Thymus (tissue), 11 donors: ENCODE results near the gene THTPA. TPM values are rescaled to one million over a fixed set of nuclear protein-coding genes. Genes with fewer than 3 reads are reported as not detected.
A peak's percentile ranks its signal among the peaks of the same experiment; 100 is the strongest.

Source experiments
- DNase-seq, 9 donors: peaks; one replicate each; pipeline ENCODE4 v3.0.0-alpha.2; 2013; ENCODE audit warnings: low spot score in 9 of 9, low read depth in 6 of 9, missing footprints in 1 of 9
- H3K27ac ChIP-seq, 2 donors: one replicate each; pipeline ENCODE4 v1.5.1; 2013; ENCODE audit warnings: control low read depth in 1 of 2, low read depth in 1 of 2, low read length in 1 of 2, mild to moderate bottlenecking in 1 of 2, moderate library complexity in 1 of 2
- H3K27me3 ChIP-seq, 2 donors: one replicate each; pipeline ENCODE4 v1.5.1; 2013; ENCODE audit warnings: low read length in 1 of 2; ENCODE audit not compliant: control insufficient read depth in 2 of 2, insufficient read depth in 1 of 2
- H3K36me3 ChIP-seq, 2 donors: one replicate each; pipeline ENCODE4 v1.5.1; 2013; ENCODE audit warnings: low read length in 1 of 2, mild to moderate bottlenecking in 1 of 2, moderate library complexity in 1 of 2; ENCODE audit not compliant: control insufficient read depth in 2 of 2, insufficient read depth in 2 of 2
- H3K4me1 ChIP-seq, 2 donors: one replicate each; pipeline ENCODE4 v1.5.1; 2013; ENCODE audit warnings: low read length in 2 of 2; ENCODE audit not compliant: control insufficient read depth in 2 of 2, insufficient read depth in 2 of 2
- H3K4me3 ChIP-seq, 2 donors: one replicate each; pipeline ENCODE4 v1.5.1; 2013; ENCODE audit warnings: low read length in 2 of 2, control low read depth in 1 of 2, mild to moderate bottlenecking in 1 of 2
- H3K9me3 ChIP-seq, 2 donors: one replicate each; pipeline ENCODE4 v1.5.1; 2013; ENCODE audit warnings: low read length in 1 of 2, mild to moderate bottlenecking in 1 of 2; ENCODE audit not compliant: control insufficient read depth in 2 of 2, insufficient read depth in 1 of 2
- WGBS: extraction: QIAGEN DNeasy Blood & Tissue Kit; methylation state at CpG from one replicate; pipeline ENCODE4 v1.1.7; 2013; 5-methylcytosine and 5-hydroxymethylcytosine counted together
- polyA plus RNA-seq: library from polyadenylated mRNA; stranded (reverse); fragments of 200-250 nt; gene quantifications from one replicate; pipeline ENCODE4 v1.2.3, GENCODE V29; 2013
- total RNA-seq: library from RNA; stranded (reverse); fragments of 120-200 nt; gene quantifications from one replicate; pipeline ENCODE4 v1.2.4, GENCODE V29; 2013
- donor health status: healthy.

Gene THTPA
- total and polyA plus RNA-seq, 2 donors, result 6.7 to 8.8 TPM

DNA sequence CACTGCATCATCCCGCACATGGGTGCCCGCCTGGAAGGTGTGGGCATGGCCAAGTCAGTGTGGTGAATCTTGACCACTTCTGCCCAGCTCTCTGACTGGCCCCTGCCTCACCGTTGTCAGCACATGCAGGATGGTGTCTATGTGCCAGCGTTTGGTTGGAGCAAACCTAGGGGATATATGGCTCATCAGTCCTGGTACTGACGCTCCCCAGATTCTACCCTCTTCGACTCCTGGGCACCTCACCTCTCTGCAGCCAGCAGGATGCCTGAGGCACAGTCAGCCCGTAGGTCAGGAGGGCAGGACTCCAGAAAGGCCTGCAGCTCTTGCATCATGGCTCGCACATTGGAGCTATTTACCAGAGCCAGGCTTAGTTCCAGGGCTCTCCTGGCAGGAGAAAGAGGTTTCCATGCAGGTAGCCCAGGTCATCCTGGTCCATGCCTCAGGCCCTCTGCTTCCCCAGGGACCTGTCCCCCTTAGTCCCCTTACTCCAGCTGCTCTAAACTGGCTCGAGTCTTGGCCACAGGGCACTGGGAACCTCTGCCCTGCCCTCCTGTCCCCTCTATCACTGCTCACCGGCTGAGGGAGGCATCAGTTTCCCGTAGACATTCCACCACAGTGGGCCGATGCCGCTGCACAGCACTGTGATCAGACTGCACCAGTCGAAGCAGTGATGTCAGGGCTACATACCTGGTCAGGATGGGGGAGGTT is 7.6 kb downstream of the THTPA start:
- H3K4me1 ChIP-seq, result peaks cover 9 to 18% of the 10 kb centered on the region in 2 donors
- no peak overlapping the region for H3K4me3 ChIP-seq
- H3K36me3 ChIP-seq, result peaks cover 60 to 67% of the 10 kb centered on the region in 2 donors
- WGBS, result 96% methylated on average over 14 of the region's 14 CpGs
- no peak overlapping the region for H3K27ac ChIP-seq
- no peaks in the 10 kb centered on the region for H3K9me3 ChIP-seq
- H3K27me3 ChIP-seq, result no peaks in the 10 kb centered on the region
- DNase-seq, result no peak

DNA sequence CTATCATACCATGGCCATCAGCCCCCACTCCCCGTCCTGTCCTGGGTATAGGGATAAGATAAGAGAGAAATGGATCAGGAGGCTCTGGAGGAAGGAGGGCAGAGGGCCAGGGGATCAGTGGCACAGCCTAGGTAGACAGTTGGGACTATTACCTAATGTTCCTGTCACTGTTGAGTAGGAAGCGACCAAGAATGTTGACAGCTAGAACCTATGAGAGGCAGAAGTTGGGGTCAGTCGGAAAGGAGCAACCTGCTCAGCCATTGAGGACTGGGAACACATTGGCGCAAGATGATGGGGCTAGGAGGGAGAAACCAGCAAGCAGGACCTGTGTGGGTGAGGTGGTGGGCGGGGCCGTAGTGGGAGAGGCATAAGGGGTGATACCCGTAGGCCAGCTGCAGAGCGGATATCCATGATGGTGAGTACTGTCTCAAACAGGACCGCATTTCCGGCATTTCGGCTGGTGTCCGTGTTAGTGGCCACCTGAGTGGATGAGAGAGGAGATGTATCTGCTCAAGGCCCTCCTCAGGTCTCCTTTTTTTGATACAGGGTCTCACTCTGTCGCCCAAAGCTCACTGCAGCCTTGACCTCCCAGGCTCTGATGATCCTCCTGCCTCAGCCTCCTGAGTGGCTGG is 8.2 kb downstream of the THTPA start:
- H3K4me1 ChIP-seq, result peaks cover 9 to 21% of the 10 kb centered on the region in 2 donors
- peaks cover 54 to 60% of the 10 kb centered on the region in 2 donors for H3K36me3 ChIP-seq
- no peak overlapping the region for H3K27ac ChIP-seq
- 97% methylated on average over 13 of the region's 13 CpGs for WGBS
- H3K27me3 ChIP-seq, result no peaks in the 10 kb centered on the region
- no peak for DNase-seq
- H3K9me3 ChIP-seq, result no peaks in the 10 kb centered on the region
- no peak overlapping the region for H3K4me3 ChIP-seq

DNA sequence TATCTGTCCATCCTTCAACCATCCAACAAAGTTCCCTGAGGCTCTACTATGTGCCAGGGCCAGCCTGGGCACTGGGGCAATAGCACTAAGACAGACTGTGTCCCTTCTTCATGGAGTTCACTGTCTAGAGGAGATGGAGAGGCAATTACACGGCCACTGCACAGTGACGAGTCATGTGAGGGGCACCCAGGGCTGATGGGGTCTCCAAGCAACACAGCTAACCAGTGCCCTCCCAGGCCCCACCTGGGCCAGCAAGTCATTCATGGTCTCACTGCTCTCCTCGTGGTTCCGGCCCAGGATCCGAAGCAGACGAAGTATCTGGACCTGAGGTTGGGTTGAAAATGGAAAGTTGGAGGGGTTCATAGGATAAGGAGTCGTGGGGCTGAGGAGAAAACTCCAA is 8.8 kb downstream of the THTPA start:
- Histone ChIP-seq H3K9me3 (no peaks in the 10 kb centered on the region), H3K36me3 (peaks cover 48 to 54% of the 10 kb centered on the region in 2 donors), H3K27me3 (no peaks in the 10 kb centered on the region), H3K4me1 (peaks cover 9 to 21% of the 10 kb centered on the region in 2 donors), H3K27ac (no peak overlapping the region), H3K4me3 (no peak overlapping the region)
- 96% methylated on average over 7 of the region's 7 CpGs for WGBS
- no peak for DNase-seq

DNA sequence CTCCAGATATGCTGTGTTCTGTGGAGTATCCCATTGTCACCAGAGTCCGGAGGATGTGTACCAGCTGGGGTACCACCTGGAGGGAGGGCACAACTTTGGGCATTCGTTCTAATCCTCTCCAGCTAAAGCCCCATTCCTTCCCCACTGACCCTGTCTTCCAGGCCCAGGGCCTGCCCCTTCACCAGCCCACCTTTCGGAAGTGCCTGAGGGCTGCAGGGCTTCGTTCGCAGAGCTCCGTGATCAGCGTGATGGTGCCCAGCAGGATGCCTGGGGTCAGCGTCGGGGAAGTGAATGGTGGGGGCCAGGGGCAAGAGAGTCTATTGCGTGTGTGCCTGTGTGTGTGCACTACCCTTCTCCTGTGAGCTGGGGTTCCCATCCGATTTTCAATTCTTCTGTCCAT is 9.6 kb downstream of the THTPA start:
- 97% methylated on average over 11 of the region's 11 CpGs for whole genome bisulfite sequencing
- H3K27me3 ChIP-seq, result no peaks in the 10 kb centered on the region
- no peaks in the 10 kb centered on the region for H3K9me3 ChIP-seq
- H3K27ac ChIP-seq, result no peak overlapping the region
- H3K4me1 ChIP-seq, result peaks cover 9 to 21% of the 10 kb centered on the region in 2 donors
- no peak for DNase-seq
- H3K36me3 ChIP-seq, result peaks cover 42 to 48% of the 10 kb centered on the region in 2 donors
- no peak overlapping the region for H3K4me3 ChIP-seq

DNA sequence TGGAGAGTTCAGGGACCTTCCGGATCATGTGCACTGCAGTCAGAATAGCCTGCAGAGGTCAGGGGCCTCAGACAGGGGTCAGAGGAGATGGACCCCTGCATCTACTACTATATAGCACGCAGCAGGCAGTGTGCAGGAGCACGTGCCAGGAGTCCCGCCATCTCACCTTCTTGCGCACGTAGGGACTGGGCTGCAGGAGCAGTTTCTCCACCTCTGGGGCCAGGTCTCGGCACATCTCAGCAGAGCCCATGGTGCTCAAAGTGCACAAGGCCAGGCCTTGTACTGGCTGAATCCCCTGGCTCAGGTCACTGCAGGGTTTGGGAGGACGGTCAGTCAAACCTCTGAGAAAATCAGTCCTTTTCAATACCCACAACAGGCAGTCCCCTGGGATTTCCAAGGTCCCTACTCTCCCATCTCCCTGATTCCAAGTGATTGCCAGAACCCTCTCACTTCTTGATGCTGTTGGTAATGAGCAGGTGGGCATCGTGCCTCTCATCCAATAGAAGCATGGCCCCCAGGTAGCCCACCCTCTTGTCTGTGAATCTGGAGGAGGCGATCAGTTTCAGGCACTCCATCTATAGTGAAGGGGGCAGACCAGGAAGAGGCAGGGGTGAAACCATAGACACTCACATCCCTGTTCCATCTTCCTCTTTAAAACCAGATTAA is 10.2 kb downstream of the THTPA start:
- Histone ChIP-seq H3K4me1 (peaks cover 9 to 21% of the 10 kb centered on the region in 2 donors), H3K36me3 (peaks cover 39 to 42% of the 10 kb centered on the region in 2 donors), H3K4me3 (no peak overlapping the region), H3K27me3 (peaks cover 0 to 5% of the 10 kb centered on the region in 2 donors), H3K9me3 (no peaks in the 10 kb centered on the region), H3K27ac (no peak overlapping the region)
- no peak for DNase-seq
- 98% methylated on average over 10 of the region's 10 CpGs for WGBS

DNA sequence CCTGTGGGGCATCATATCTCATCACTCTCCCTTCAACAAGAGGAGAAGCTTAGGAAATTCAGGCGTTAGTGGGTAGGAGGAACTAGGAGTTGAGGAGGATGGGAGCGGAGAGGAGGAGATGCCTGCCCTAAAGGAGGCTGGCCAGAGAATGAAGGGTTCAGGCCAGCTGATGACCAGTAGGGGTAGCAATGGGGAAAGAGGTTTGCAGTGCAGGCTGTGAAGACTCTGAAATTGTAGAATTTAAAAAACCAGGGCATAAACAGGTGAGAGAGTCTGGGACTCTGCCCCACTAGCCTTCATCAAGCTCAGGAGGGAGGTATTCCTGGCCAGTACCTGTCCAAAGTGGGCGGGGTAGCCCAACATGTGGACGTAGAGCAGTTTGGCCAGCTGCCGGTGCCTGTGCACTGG is 10.7 kb downstream of the THTPA start:
- Histone ChIP-seq H3K27me3 (peaks cover 0 to 10% of the 10 kb centered on the region in 2 donors), H3K36me3 (peaks cover 34 to 37% of the 10 kb centered on the region in 2 donors), H3K9me3 (no peaks in the 10 kb centered on the region), H3K27ac (peak overlapping the region in 1 of 2 donors; percentile 43), H3K4me3 (peak overlapping the region; percentile 73 to 91), H3K4me1 (peaks cover 9 to 21% of the 10 kb centered on the region in 2 donors)
- no peak for DNase-seq
- WGBS, result 44% methylated on average over 5 of the region's 5 CpGs

DNA sequence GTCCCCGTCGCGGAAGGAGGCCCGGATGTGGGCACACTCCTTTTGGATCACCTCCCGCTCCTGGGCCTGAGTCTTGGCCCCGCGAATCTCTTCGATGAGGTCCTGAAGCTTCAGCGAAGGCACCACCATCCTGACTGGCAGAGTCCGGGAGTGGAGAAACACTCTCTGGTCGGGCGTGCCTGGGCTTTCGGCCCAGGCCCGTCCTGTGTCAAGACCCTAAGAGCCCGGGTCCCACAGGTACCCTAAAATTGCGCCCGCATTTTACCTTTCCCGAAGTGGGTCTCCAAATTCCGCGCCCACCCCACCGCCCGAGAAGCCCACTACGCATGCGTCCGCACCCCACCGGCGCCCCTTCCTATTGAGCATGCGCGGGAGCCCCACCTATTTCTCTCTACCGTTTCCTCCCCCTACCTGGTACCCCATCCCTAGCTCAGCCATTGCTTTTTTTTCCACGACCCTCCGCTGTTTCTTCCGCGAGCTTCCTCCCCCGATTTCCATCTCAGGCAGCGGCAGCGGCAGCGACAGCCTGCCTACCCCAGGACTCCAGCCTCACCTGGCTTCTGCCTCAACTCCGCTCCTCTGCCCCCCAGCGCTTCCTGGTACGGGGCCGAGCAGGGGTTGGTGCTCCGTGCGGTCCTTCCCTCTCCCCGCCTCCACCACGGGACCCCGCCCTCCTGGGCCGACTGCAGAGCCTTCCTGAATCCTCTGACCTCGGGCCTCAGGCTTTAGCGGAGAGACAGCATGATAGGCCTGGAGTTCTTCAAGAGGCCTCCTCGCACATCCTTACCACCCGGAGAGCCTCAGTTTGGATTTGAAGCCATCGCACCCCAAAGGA is 11.3 kb downstream of the THTPA start, which contains the start of gene AP1G2:
Gene AP1G2 (minus strand): TSS at position 606 of the 835 bp plus-strand sequence. CDS start 477 bp downstream, at position 129.
- H3K27me3 ChIP-seq, result peaks cover 0 to 17% of the 10 kb centered on the region in 2 donors
- no peaks in the 10 kb centered on the region for H3K9me3 ChIP-seq
- H3K27ac ChIP-seq, result peak within 1 kb of the TSS; percentile 73 to 87
- under 1% methylated on average over 53 of the region's 53 CpGs for WGBS
- DNase-seq, result peak in 8 of 9 donors; percentile 72 to 92 (median 83)
- H3K36me3 ChIP-seq, result peaks cover 27 to 30% of the 10 kb centered on the region in 2 donors
- peaks cover 9 to 21% of the 10 kb centered on the region in 2 donors for H3K4me1 ChIP-seq
- H3K4me3 ChIP-seq, result peak within 1 kb of the TSS; percentile 73 to 91

DNA sequence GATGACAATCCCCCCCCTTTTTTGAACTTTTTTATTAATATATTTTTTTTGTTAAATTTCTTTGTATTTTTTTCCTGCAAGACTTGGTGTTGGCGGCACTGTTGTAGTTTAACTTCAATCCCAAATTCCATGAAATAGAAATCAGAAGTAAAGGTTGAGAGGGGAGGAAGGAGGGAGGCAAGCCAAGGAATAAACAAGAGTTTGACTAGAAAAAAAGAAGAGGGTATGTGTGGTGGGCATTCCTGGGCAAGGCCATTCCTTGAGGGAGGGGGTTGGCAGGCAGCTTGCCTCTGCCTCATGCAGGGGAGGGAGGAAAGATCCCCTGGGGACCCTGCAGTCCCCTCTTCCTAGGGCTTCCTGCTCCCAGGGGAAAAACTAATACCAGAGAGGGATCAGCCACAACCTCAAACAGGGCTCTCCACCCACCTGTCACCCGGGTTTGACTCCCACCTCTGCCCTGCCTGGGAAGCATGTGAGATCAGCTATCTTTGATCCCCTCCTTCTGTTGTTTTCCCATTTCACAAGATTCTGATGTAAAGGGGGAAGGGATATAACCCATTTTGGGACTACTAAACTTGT is 12.0 kb downstream of the THTPA start:
- no peak for DNase-seq
- WGBS, result 67% methylated on average over 2 of the region's 2 CpGs
- Histone ChIP-seq H3K27ac (peak overlapping the region; percentile 73 to 87), H3K9me3 (no peaks in the 10 kb centered on the region), H3K36me3 (peaks cover 26 to 27% of the 10 kb centered on the region in 2 donors), H3K4me3 (peak overlapping the region; percentile 73 to 91), H3K27me3 (peaks cover 0 to 24% of the 10 kb centered on the region in 2 donors), H3K4me1 (peaks cover 9 to 21% of the 10 kb centered on the region in 2 donors)
